Measurements from ENCODE around the gene ZNF536. TPM values are rescaled to one million over a fixed set of nuclear protein-coding genes. Genes with fewer than 3 reads are reported as not detected.
A peak's percentile ranks its signal among the peaks of the same experiment; 100 is the strongest.

Gene ZNF536
- total RNA-seq, 1 donor from 2014 or later, result 9.2 TPM

DNA sequence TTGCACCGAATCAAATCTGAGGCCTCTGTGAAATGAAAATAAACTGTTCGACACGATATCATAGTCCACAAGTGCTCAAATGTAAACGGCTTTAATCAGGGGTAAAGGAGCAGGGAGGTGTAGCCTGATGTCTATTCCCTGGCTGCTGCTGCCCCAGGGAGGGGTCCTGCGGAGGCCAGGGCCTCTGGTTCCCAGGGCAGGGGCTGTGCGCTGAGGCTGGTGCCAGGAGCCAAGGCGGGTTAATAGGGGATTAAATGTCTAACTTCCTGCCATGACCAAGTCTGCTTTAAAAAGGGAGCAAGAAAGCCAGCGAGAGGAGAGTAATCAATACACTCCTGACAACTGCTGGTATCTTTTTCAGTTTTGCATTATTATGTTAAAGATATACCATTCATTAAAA, 59.4 kb downstream of the ZNF536 start:
- no peaks in the 10 kb centered on the region for H3K4me1 Mint-ChIP-seq (ENCODE audit: unreplicated experiment)
- TF ChIP-seq, protein P1, sequence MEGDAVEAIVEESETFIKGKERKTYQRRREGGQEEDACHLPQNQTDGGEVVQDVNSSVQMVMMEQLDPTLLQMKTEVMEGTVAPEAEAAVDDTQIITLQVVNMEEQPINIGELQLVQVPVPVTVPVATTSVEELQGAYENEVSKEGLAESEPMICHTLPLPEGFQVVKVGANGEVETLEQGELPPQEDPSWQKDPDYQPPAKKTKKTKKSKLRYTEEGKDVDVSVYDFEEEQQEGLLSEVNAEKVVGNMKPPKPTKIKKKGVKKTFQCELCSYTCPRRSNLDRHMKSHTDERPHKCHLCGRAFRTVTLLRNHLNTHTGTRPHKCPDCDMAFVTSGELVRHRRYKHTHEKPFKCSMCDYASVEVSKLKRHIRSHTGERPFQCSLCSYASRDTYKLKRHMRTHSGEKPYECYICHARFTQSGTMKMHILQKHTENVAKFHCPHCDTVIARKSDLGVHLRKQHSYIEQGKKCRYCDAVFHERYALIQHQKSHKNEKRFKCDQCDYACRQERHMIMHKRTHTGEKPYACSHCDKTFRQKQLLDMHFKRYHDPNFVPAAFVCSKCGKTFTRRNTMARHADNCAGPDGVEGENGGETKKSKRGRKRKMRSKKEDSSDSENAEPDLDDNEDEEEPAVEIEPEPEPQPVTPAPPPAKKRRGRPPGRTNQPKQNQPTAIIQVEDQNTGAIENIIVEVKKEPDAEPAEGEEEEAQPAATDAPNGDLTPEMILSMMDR (conservative IDR thresholded peaks at IDR 0.05), result no peak
- no peak for DNase-seq (ENCODE audit: extremely low spot score, unreplicated experiment)
- no peak overlapping the region for H3K27ac Mint-ChIP-seq
- no peaks in the 10 kb centered on the region for H3K9me3 Mint-ChIP-seq
- peaks cover 7% of the 10 kb centered on the region for H3K27me3 Mint-ChIP-seq
- H3K4me3 Mint-ChIP-seq, result no peak overlapping the region
- H3K36me3 Mint-ChIP-seq, result no peaks in the 10 kb centered on the region

DNA sequence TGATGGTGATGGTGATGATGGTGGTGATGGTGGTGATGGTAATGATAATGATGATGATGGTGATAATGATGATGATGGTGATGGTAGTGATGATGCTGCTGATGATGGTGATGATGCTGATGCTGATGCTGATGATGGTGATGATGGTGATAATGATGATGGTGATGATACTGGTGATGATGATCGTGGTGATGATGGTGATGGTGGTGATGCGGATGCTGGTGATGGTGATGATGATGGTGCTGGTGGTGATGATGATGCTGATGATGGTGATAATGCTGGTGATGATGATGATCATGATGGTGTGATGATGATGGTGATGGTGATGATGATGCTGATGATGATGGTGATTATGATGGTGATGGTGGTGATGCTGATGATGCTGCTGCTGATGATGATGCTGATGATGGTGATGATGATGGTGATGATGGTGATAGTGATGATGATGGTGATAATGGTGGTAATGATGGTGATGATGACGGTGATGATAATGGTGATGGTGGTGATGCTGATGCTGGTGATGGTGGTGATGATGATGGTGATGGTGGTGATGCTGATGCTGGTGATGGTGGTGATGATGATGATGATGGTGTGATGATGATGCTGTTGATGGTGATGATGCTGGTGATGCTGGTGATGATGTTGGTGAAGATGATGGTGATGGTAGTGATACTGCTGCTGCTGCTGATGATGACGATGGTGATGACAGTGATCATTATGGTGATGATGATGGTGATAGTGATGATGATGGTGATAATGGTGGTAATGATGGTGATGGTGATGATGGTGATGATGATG, 62.8 kb downstream of the ZNF536 start:
- TF ChIP-seq, protein P1 (conservative IDR thresholded peaks at IDR 0.05), result no peak
- H3K9me3 Mint-ChIP-seq, result no peaks in the 10 kb centered on the region
- H3K27me3 Mint-ChIP-seq, result no peaks in the 10 kb centered on the region
- no peaks in the 10 kb centered on the region for H3K36me3 Mint-ChIP-seq
- H3K4me1 Mint-ChIP-seq (ENCODE audit: unreplicated experiment), result peaks cover 5% of the 10 kb centered on the region
- H3K4me3 Mint-ChIP-seq, result no peak overlapping the region
- DNase-seq (ENCODE audit: extremely low spot score, unreplicated experiment), result no peak
- no peak overlapping the region for H3K27ac Mint-ChIP-seq

DNA sequence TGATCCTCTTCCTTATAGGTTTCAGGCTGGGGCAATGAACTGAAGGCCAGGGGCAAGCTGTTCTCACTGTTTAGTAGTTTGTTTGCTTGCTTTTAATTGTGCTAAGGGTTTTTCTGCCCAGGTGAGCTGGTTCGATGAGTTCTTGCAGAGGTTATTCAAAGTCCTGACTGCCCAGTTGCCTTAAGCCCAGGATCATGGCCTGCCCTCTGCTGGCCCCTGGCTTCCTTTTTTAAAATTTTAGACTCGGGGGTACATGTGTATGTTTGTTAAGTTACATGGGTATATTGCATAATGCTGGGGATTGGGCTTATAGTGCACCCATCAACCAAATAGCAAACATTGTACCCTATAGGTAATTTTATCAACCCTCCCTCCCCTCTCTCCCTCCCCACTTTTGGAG, 65.7 kb downstream of the ZNF536 start:
- no peak for DNase-seq (ENCODE audit: extremely low spot score, unreplicated experiment)
- TF ChIP-seq, protein P1 (conservative IDR thresholded peaks at IDR 0.05), result peak; percentile 25
- no peaks in the 10 kb centered on the region for H3K9me3 Mint-ChIP-seq

DNA sequence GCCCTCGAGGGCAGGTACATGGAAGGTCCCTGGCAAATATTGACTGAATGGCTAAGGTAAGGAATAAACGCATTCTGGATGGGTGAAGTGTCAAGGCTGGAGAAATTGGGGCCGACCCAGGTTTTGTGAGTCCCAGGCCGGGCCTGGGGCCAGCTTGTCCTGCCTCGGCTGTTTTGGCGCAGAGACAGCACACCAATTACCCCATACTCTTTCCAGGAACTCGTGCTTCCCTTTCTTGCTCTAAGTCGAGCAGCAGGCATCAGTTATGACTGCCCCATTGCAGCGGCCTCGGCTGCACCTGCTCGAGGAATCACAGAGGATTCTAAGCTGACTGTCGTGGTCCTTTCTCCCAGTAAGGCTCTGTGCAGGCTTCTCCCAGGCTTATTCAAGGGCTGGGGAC, 67.1 kb downstream of the ZNF536 start:
- H3K27ac Mint-ChIP-seq, result no peak overlapping the region
- H3K4me3 Mint-ChIP-seq, result no peak overlapping the region
- H3K27me3 Mint-ChIP-seq, result peaks cover 7% of the 10 kb centered on the region
- no peaks in the 10 kb centered on the region for H3K36me3 Mint-ChIP-seq
- H3K9me3 Mint-ChIP-seq, result no peaks in the 10 kb centered on the region
- peaks cover 5% of the 10 kb centered on the region for H3K4me1 Mint-ChIP-seq (ENCODE audit: unreplicated experiment)
- DNase-seq (ENCODE audit: extremely low spot score, unreplicated experiment), result no peak
- TF ChIP-seq, protein P1 (conservative IDR thresholded peaks at IDR 0.05), result no peak

More for the DNA sequence above, 65.7 kb downstream of the ZNF536 start:
- Mint-ChIP-seq H3K4me1 (ENCODE audit: unreplicated experiment) (peaks cover 5% of the 10 kb centered on the region), H3K27ac (no peak overlapping the region), H3K27me3 (peaks cover 4% of the 10 kb centered on the region), H3K4me3 (no peak overlapping the region), H3K36me3 (no peaks in the 10 kb centered on the region)

DNA sequence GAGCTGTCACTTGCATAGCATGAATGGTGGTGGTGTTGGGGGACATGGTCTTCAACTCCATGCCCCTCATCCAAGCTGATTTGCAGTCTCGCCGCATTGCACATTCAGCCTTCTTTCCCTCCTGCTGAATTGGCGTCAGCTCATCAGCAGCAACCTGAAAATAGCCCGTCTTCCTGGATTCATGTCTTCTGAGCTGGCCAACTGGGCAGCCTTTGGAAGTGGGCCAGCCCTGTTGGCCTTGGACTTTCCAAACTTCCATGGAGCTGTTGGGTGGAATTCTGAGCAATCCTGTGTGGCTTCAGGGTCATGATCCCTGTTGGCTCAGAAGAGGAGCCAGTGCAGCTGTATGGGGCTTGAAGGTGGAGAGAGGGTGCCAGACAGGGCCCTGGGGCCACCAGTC, 68.8 kb downstream of the ZNF536 start:
- Mint-ChIP-seq H3K4me1 (ENCODE audit: unreplicated experiment) (peaks cover 5% of the 10 kb centered on the region), H3K9me3 (no peaks in the 10 kb centered on the region), H3K36me3 (no peaks in the 10 kb centered on the region), H3K4me3 (no peak overlapping the region), H3K27ac (no peak overlapping the region), H3K27me3 (peaks cover 7% of the 10 kb centered on the region)
- DNase-seq (ENCODE audit: extremely low spot score, unreplicated experiment), result no peak
- TF ChIP-seq, protein P1 (conservative IDR thresholded peaks at IDR 0.05), result no peak
